ENCODE measurements around the gene SH2D2A.
"Not testable (repeated sequence)": the region's sequence is repeated elsewhere in the genome, so short reads cannot be mapped to it uniquely, and the experiment has no call there.

SH2D2A gene

DNA sequence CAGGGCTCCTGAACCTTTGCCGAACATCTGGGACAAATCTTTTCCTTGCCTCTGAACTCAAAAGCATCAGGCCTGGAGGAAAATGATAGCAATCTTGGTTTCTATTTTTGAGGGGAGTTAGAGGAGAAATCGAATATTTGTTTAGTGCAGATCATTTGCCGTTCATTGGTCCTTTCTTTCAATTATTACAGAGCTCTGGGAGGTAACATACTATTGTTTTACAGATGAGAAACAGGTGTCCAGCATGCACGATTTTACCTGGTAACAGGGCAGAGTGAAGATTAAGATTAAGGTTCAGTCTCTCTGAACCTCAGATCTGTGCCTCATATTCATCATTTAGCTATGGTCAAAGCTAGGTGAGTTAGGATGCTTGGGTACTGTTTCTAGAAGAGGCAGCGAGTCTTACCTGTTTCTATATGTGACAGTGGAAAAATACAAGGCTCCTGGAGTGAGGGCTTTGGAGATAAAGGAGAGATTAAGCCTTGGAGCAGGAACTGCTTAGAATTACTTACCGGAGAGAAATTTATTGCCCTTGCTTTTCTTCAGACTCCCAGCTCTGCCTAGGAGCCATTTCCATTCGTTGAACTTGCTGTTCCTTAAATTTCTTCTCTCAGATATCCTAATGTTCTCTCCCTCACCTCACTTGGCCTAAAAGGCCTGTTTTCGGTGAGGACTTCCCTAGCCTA is 47.9 kb downstream of the SH2D2A start:
- no peak for DNase-seq (ENCODE audit: low read depth)

DNA sequence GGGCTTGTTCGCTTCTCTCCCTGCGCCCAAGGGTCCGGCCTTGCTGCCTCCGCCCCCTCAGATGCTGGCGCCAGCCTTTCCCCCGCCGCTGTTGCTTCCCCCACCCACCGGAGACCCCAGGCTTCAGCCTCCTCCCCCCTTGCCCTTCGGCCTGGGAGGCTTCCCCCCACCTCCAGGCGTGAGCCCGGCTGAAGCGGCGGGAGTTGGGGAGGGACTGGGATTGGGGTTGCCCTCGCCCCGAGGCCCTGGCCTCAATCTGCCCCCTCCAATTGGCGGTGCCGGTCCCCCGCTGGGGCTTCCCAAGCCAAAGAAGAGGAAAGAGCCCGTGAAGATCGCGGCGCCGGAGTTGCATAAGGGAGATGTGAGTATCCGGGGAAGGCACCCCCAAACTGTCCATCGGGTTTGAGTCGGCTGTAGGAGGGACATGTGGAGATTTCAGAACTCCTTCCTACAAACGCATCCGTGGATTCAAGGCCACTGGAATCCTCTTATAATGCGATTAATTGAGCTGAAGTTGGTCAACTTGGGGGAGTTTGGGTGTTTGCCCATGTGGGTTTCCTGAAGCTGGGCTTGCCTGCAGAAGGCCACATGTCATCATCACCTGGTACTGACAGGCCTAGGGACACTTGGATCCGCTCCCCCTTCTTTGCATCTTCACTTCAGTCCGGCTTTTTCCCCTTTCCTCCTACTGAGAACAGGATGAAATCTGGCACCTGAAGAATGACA is 48.6 kb downstream of the SH2D2A start:
- DNase-seq (ENCODE audit: low read depth), result peak; percentile 15

DNA sequence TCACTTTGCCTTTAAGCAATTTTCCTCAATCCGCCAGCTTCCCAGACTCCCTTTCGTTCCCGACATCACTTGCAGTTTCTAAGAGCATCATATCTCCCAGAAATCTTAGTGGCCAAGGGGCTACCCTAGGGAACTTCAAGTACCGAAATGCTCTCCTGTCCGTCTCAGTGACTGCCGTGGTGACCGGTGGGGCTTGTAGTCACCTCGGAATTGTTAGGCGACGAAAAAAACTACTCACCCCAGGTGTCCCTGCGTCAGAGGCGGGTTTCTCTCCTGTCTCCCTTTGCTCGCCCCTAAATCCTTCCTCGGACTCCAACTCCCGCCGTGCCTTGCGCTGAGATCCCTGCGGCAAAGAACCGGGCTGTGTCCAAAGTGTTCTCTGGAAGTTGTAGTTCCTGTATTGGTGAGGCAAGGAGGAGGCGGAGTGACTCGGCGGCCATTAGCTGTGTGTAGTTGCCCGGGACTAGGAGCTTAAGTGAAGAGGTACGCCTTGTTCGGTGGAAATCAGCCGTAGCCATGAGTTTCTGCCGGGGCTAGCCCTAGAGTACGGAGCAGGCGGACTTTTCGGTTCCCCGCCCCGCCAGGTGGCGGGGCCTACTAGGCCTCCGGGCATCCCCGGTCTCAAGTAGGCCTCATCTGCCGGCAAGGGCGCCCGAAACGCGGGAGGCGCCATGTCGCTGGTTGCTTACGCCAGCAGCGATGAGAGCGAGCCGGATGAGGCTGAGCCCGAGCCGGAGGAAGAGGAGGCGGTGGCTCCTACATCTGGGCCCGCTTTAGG is 49.4 kb downstream of the SH2D2A start, which contains the start of gene PRCC:
PRCC (plus strand) TSS at position 435 of the 778 bp plus-strand sequence; CDS start at position 672, 237 bp downstream.
- peak; percentile 97 for DNase-seq (ENCODE audit: low read depth)

DNA sequence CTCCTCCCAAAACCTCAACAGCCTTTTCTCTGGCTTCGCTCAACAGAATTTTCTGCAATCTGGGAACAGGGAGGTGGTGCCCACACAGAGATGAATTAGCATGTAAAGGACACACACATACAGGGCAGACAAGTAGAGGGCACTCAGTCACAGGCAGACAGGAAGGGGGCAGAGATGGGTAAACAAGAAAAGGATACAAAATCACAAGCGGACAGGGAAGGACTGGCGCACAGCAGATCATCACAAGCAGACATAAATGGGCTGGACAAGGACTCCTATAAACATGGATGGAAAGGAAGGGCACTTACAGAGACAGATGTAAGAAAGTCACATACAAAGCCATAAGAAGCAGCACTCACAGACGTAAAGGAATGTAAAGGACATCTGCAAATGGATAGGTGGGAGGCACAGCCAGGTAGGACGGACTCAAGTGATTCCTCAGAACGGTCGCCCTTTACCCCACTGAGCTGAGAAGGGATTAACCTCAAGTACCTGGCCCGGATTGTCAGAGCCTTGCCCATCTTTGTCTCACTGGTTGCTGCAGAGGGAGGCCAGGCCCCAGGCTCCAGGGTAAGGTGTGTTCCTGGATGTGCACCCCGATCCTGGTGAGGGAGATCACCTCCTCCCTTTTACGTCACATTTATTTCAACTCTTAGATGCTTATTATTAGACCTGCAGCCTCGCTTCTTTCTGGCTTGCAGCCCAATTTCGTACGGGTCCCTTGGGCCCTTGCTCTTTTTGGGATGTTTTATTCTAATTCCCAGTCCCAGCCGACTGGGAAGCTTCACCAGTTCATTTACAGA is 50.1 kb downstream of the SH2D2A start:
- DNase-seq (ENCODE audit: low read depth), result no peak

DNA sequence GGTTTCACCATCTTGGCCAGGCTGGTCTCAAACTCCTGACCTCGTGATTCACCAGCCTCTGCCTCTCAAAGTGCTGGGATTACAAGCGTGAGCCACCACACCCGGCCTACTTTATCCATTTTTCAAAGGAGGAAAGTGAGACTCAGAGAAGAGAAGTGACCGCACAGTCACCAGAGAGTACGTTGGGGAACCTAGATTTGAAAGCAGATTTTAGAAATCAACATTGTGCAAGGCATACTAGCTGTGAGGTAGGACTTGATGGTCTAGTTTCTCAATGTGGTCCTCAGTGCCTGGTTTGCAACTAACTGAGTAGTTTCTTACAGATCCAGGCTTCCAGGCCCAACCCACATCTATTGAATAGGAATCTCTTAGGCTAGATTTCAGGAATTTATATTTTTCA is 51.0 kb downstream of the SH2D2A start:
- DNase-seq (ENCODE audit: low read depth), result no peak

DNA sequence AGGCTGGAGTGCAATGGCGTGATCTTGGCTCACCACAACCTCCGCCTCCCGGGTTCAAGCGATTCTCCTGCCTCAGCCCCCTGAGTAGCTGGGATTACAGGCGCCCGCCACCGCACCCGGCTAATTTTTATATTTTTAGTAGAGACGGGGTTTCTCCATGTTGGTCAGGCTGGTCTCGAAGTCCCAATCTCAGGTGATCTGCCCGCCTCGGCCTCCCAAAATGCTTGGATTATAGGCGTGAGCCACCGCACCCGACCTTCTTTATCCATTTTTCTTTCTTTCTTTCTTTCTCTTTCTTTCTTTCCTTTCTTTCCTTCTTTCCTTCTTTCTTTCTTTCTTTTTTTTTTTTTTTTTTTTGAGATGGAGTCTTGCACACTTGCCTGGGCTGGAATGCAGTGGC is 51.5 kb downstream of the SH2D2A start:
- DNase-seq (ENCODE audit: low read depth), result not testable (repeated sequence)

DNA sequence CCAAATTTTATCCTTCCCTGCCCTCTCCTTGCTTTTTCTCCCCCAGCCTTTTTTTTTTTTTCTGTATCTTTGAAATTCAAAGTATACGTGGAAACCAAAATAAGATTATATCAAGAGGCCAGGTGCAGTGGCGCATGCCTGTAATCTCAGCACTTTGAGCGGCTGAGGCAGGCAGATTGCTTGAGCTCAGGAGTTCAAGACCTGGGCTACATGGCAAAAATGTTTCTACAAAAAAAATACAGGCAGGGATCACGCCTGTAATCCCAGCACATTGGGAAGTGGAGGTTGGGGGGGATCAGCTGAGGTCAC is 55.9 kb downstream of the SH2D2A start:
- no peak for DNase-seq (ENCODE audit: low read depth)

DNA sequence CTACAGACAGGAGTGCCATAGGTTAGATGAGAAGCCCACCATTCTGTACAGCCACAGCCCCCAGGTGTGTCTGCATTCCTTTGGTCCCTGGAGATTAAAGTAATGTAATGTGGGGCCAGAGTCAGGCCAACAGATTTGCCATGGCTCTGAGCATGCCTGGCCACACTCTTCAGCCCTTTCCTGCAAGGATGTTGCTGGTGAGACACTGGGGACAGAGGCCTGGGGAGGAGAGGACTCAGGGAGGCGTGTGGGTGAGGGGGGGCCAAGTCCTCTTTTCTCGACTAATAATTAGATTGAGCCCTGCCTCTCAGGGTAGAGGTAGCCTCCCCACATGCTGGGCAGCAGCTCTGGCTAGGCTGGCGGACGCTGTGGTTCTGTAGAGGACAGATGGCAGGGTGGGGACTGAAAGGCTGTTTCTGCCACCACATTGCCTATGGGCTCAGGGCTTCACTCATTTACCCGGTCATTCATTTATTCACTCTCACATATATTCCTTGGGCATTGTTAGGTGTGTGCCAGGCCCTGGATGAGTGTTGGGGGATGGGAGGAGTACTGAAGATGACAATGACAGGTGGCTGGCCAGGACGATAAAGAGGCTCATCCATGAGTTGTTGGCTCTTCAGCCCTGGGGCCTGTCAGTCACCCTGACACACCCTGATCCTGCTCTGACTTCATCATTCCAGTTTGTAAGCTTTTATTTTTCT is 56.4 kb downstream of the SH2D2A start:
- no peak for DNase-seq (ENCODE audit: low read depth)

DNA sequence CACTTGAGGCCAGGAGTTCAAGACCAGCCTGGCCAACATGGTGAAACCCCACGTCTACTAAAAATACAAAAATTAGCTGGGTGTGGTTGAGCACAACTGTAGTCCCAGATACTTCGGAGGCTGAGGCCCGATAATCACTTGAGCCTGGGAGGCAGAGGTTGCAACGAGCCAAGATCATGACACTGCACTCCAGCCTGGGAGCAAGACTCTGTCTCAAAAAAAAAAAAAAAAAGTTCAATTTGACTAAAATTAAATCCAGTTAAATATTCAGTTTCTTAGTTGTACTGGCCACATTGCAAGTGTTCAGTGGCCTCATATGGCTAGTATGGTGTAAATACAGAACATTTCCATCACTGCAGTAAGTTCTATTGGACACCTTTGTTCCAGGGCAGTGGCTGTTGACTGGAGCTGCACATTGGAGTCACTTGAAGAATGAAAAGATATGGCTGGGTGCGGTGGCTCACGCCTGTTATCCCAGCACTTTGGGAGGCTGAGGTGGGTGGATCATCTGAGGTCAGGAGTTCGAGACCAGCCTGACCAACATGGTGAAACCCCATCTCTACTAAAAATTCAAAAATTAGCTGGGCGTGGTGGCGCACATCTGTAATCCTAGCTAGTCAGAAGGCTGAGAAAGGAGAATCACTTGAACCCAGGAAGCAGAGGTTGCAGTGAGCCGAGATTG is 58.9 kb downstream of the SH2D2A start:
- DNase-seq (ENCODE audit: low read depth), result not testable (repeated sequence)

DNA sequence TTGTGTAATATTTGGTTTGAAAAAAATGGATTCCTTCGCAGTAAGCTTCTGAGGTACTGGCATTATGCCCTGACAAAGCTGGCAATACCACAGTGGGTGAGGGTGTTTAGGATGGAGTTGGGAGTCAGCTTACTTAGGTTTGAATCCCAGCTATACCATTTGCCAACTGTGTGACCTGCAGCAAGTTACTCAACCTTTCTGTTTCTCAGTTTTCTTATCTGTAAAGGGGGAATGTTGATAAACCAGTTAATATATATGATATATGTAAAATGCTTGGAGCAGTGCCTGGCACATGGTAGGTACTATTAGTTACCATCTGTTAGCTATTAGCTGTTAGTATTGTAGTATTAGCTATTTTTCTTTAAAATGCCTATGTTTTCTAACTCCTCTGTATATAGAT is 60.3 kb downstream of the SH2D2A start:
- no peak for DNase-seq (ENCODE audit: low read depth)

All from T follicular helper cell (primary cell).